Activated CD8-positive, alpha-beta T cell treated with anti-CD3 and anti-CD28 coated beads for 36 hours (primary cell): ENCODE data around the gene ESRP2. TPM values are rescaled to one million over a fixed set of nuclear protein-coding genes. Genes with fewer than 3 reads are reported as not detected.

ENCODE experiments used
- ATAC-seq: fragments of 200-7000 bp; cut with Tn5 transposase; one replicate; pipeline ENCODE4 v1.10.0; 2021; ENCODE audit warnings: mild to moderate bottlenecking, moderate library complexity
- CTCF ChIA-PET: fragments of 350-600 bp; sonication (Branson Sonifier 250); formaldehyde crosslinking; loops from one replicate; lab custom pipeline; 2021; ENCODE audit warnings: antibody characterized with exemption; lab: Charles Lee
- POLR2A ChIA-PET: fragments of 350-600 bp; sonication (Branson Sonifier 250); formaldehyde crosslinking; loops from one replicate; lab custom pipeline; 2021; ENCODE audit warnings: antibody characterized with exemption; lab: Charles Lee
- DNase-seq: peaks from one replicate; pipeline ENCODE4 v3.0.0-alpha.2; 2020
- H3K27ac Mint-ChIP-seq: one replicate; pipeline ENCODE4 v1.8.0; 2021; ENCODE audit warnings: mild to moderate bottlenecking, mixed read lengths
- H3K27me3 Mint-ChIP-seq: one replicate; pipeline ENCODE4 v1.8.0; 2021; ENCODE audit warnings: mixed read lengths
- H3K36me3 Mint-ChIP-seq: one replicate; pipeline ENCODE4 v1.8.0; 2021; ENCODE audit warnings: low read depth, mixed read lengths
- H3K4me1 Mint-ChIP-seq: one replicate; pipeline ENCODE4 v1.8.0; 2021; ENCODE audit warnings: low read depth, mixed read lengths
- H3K4me3 Mint-ChIP-seq: one replicate; pipeline ENCODE4 v1.8.0; 2021; ENCODE audit warnings: mild to moderate bottlenecking, moderate library complexity, mixed read lengths
- H3K9me3 Mint-ChIP-seq: one replicate; pipeline ENCODE4 v1.8.0; 2021; ENCODE audit warnings: mixed read lengths
- intact Hi-C: fragments of 100-400 bp; cut with micrococcal nuclease; formaldehyde crosslinking; loops from one replicate; pipeline ENCODE4 v1.10.0; 2022
- total RNA-seq, 2 experiments: library from RNA; stranded (reverse); gene quantifications; one replicate each; pipeline ENCODE4 v1.2.3, GENCODE V29; 2021
- TF ChIP-seq, protein P1 (sequence below): fragments of 200-600 bp; IDR thresholded peaks from one replicate; pipeline ENCODE4 v1.8.0; 2022; ENCODE audit warnings: antibody characterized with exemption, mild to moderate bottlenecking

The ESRP2 gene
- total RNA-seq, 2 experiments from 2014 or later, result 0.65 to 0.77 TPM

DNA sequence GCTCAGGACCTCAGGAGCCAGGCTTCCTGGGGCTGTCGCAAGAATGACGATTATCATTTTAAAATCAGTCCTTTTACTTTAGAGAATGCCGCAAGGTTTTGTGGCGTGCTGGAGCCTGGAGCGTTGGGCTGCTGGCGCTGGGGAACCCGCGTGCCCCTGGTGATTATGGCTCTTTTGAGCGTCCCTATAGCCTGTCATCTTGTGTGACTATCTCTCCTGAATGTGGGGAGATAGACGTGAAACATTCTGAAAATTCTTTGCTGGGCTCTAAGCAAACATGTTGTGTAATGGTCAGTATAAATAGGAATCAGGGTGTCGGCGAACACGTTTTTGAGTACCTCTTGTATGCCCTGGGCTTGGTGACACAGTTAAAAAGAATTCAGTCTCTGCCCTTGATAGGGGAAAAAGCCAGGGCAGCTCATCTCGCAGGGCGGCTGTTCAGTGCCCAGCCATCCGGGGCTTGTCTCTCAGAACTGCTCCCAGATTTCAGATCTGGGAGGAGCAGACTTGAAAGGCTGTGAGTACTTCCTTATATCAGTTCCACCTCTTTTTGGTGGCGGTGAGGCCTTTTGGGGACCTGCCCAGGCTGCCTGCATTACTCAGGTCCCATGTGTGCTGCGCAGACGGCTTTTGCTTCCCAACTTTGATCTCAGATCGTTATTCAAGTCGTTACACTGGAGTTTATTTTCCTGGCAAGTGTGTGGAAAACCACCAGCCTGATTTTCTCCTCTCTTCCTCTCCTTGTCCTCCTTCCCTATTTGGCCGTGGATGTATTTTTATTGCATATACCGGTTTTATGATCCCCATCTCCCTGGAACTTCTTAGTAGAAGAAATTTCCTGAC is 29.4 kb upstream of the ESRP2 start:
- intact Hi-C loops, result loop anchor here (5.0 kb wide), 1 partner anchor 47 kb away; the partner anchor contains the start of genes PRMT7 and SLC7A6OS
- peak; percentile 72 for DNase-seq
- TF ChIP-seq, protein P1, sequence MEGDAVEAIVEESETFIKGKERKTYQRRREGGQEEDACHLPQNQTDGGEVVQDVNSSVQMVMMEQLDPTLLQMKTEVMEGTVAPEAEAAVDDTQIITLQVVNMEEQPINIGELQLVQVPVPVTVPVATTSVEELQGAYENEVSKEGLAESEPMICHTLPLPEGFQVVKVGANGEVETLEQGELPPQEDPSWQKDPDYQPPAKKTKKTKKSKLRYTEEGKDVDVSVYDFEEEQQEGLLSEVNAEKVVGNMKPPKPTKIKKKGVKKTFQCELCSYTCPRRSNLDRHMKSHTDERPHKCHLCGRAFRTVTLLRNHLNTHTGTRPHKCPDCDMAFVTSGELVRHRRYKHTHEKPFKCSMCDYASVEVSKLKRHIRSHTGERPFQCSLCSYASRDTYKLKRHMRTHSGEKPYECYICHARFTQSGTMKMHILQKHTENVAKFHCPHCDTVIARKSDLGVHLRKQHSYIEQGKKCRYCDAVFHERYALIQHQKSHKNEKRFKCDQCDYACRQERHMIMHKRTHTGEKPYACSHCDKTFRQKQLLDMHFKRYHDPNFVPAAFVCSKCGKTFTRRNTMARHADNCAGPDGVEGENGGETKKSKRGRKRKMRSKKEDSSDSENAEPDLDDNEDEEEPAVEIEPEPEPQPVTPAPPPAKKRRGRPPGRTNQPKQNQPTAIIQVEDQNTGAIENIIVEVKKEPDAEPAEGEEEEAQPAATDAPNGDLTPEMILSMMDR, result no peak
- Mint-ChIP-seq H3K27ac (peak overlapping the region; percentile 99), H3K36me3 (peaks cover 30% of the 10 kb centered on the region), H3K4me3 (peak overlapping the region; percentile 90), H3K4me1 (peaks cover 52% of the 10 kb centered on the region), H3K9me3 (no peaks in the 10 kb centered on the region), H3K27me3 (no peaks in the 10 kb centered on the region)
- ATAC-seq, result peak; percentile 15
- POLR2A ChIA-PET, result interaction anchor here (0.6 to 4.8 kb wide), 8 partner anchors 9 to 497 kb away, joined by 3 to 56 read pairs (median 23); partner anchors contain the start of genes PRMT7 and SLC7A6OS
- CTCF ChIA-PET, result interaction anchor here (5.7 to 9.0 kb wide), 4 partner anchors 8 to 58 kb away, joined by 60 to 444 read pairs (median 178); partner anchors contain the start of genes PRMT7 and SLC7A6OS

DNA sequence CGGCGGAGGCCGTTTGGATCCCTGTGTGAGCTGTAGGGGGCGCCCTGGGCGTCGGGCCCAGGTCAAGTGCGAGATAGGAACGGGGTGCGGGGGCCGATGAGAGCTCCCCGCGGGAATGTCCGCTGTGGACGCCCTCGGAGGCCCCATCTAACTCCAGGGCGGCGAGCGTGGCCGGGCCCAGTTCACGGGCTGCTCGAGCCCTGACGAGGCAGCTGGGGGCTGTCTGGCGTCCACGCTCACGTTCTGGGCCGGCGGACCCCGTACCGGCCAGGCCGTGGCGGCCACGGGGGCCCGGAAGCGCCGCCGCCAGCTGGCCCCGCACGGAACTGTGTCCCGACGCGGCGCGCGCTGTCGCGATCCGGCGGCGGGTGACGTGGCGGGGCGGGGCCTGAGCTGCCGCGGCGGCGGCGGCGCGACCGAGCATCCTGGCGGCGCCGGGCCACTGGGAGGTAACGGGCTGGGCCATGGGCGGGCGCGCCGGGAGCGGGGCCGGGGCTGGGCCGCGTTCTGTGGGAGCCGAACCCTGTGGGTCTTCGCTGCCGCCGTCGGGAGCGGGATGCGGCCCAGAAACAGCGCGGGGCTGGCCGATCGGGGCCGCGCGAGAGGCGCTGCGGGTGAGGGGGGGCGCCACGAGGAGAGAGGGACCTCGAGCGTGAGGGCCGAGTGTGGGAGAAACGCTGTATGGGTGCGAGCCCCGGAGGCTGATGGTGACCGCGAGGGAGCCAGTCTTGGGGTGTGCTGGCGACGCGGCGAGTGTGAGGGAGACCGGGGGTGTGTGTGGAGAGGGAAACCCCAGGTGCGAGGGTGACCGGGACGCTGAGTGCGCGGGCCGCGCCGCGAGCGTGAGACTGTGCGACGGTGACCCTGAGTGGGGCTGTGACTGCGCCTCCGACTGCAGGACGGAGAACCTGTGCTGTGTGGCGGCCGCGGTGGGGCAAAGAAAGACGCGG is 28.5 kb upstream of the ESRP2 start, which contains the start of gene SLC7A6:
SLC7A6 (plus strand) TSS at position 399 of the 950 bp plus-strand sequence. CDS start 10,201 bp downstream, outside the sequence.
- POLR2A ChIA-PET, result interaction anchor here (0.6 to 4.8 kb wide), 24 partner anchors 10 to 793 kb away, joined by 3 to 56 read pairs (median 6); partner anchors contain the start of genes NFATC3, PLA2G15, PRMT7 and SLC7A6OS
- TF ChIP-seq, protein P1, result peak; percentile 89
- intact Hi-C loops, result loop anchor here (5.0 kb wide), 1 partner anchor 48 kb away; the partner anchor contains the start of genes PRMT7 and SLC7A6OS
- Mint-ChIP-seq H3K9me3 (no peaks in the 10 kb centered on the region), H3K4me1 (peaks cover 43% of the 10 kb centered on the region), H3K27me3 (no peaks in the 10 kb centered on the region), H3K36me3 (peaks cover 24% of the 10 kb centered on the region), H3K4me3 (peak within 1 kb of the TSS; percentile 90), H3K27ac (peak within 1 kb of the TSS; percentile 99)
- CTCF ChIA-PET, result interaction anchor here (0.6 to 9.0 kb wide), 32 partner anchors 9 to 256 kb away, joined by 3 to 444 read pairs (median 6); partner anchors contain the start of genes PLA2G15, PRMT7 and SLC7A6OS
- DNase-seq, result peak; percentile 92
- ATAC-seq, result peak; percentile 71

DNA sequence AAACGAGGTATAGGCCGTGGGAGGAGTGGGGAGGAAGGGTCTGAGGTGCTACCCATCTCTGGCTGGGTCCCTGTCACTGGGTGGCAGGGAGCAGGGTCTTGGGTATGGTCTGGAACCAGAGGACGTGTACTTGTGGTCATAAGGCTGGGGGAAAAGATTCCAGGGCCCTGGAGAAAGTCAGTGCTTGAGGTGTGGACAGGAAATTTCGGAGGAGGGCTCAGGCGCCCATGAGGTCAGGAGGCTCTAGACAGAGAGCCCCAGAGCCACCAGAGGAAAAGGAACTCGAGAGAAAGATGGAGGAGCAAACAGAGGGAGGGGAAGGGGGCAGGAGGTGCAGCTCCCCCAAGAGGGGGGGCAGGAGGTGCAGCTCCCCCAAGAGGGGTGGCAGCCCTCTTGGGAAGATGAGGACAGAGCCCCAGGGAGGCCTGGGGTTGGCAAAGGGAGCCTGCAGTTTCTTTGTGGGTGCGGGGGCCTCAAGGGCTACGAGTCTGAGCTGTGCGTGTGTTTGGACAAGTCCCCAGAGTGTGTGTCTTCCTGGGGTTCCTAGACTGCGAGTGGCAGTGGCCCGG is 27.7 kb upstream of the ESRP2 start:
- no peaks in the 10 kb centered on the region for H3K9me3 Mint-ChIP-seq
- peak overlapping the region; percentile 90 for H3K4me3 Mint-ChIP-seq
- H3K27ac Mint-ChIP-seq, result peak overlapping the region; percentile 97
- DNase-seq (no peak), ATAC-seq (no peak)
- ChIA-PET POLR2A (interaction anchor here (0.8 to 4.8 kb wide), 22 partner anchors 11 to 178 kb away, joined by 3 to 56 read pairs (median 6); partner anchors contain the start of genes NFATC3, PLA2G15, PRMT7 and SLC7A6OS), CTCF (interaction anchor here (0.6 to 9.0 kb wide), 32 partner anchors 9 to 257 kb away, joined by 3 to 444 read pairs (median 6); partner anchors contain the start of genes PLA2G15, PRMT7 and SLC7A6OS)
- H3K36me3 Mint-ChIP-seq, result peaks cover 19% of the 10 kb centered on the region
- TF ChIP-seq, protein P1, result no peak
- H3K4me1 Mint-ChIP-seq, result peaks cover 36% of the 10 kb centered on the region
- no peaks in the 10 kb centered on the region for H3K27me3 Mint-ChIP-seq
- intact Hi-C loops, result no loop called here

DNA sequence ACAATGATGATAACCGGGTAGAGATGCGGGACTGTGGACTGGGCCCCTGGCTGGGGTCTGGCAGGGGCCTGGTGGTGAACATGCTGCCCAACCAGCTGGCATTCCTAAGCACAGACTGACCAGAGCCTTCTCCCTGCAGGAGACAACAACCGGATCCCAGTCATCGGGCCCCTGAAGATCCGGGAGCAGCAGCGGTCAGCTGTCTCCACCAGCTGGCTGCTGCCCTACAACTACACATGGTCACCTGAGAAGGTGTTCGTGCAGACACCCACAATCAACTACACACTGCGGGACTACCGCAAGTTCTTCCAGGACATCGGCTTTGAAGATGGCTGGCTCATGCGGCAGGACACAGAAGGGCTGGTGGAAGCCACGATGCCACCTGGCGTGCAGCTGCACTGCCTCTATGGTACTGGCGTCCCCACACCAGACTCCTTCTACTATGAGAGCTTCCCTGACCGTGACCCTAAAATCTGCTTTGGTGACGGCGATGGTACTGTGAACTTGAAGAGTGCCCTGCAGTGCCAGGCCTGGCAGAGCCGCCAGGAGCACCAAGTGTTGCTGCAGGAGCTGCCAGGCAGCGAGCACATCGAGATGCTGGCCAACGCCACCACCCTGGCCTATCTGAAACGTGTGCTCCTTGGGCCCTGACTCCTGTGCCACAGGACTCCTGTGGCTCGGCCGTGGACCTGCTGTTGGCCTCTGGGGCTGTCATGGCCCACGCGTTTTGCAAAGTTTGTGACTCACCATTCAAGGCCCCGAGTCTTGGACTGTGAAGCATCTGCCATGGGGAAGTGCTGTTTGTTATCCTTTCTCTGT is 23.3 kb upstream of the ESRP2 start:
- Mint-ChIP-seq H3K36me3 (peaks cover 2% of the 10 kb centered on the region), H3K27me3 (no peaks in the 10 kb centered on the region), H3K27ac (no peak overlapping the region), H3K4me1 (peaks cover 21% of the 10 kb centered on the region), H3K4me3 (no peak overlapping the region), H3K9me3 (no peaks in the 10 kb centered on the region)
- intact Hi-C loops, result no loop called here
- no peak for DNase-seq
- POLR2A ChIA-PET, result interaction anchor here (0.6 to 3.8 kb wide), 4 partner anchors 14 to 149 kb away, joined by 3 to 22 read pairs (median 7); partner anchors contain the start of genes PLA2G15, PRMT7 and SLC7A6OS
- ATAC-seq, result no peak
- TF ChIP-seq, protein P1, result no peak
- CTCF ChIA-PET, result interaction anchor here (1.4 to 9.0 kb wide), 5 partner anchors 14 to 64 kb away, joined by 3 to 444 read pairs (median 97); partner anchors contain the start of gene PLA2G15
